GM19324 (cell line): ENCODE measurements around the gene VWF.

Source experiments
- ATAC-seq: cut with Tn5 transposase; IDR thresholded peaks from one replicate; pipeline ENCODE4 v1.9.1; 2021; ENCODE audit warnings: mild to moderate bottlenecking, moderate library complexity; ENCODE audit not compliant: unreplicated experiment, low FRiP score

The VWF gene

DNA sequence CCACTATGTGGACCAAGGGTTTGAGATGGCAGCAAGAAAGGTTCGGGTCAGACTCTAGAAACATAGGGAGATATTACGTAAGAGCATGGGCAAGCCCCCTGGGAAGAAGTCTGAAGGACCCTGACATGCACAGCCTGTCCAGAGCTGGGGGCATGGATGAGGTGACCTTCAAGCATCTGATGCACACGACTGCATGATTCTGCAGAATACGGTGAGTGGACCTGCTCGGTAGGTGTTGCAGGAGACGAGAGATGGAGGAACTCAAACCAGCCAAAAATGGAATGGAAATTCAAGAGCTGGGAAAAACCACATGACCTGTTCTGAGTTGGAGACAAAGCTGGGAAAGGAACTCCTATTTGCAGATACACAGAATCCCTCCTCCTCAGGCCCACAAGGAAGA is 223.1 kb downstream of the VWF start:
- no peak for ATAC-seq

DNA sequence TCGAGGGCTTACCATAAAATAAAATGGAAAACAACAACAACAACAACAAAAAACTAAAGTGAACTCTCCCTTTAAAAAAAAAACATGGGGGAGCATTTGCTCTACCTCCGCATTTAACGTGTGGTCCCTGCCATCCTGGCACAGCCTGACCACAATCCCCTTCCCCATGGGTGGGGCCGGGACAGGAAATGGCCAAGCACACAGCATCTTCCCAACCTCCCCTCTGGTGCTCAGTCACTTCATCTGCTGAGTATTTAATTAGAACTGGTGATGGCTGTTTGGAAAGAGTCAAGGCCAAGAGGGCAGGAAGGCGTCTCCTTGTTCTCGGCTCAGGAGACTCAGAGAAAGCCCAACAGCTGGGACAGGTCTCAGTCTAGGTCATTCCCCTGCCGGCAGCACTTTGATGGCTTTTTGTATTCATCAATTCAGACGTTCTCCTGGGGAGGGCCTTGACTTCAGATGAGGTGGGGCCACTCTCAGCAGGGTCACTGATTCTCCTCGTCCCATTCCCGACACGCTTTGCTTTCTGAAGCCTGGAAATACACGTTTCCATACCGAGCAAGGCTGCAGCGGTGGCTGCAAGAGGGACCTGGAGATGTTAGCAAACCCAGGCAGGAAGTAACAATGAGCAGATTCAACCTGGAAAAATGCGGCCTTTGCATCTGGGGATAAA is 223.8 kb downstream of the VWF start:
- ATAC-seq: no peak

DNA sequence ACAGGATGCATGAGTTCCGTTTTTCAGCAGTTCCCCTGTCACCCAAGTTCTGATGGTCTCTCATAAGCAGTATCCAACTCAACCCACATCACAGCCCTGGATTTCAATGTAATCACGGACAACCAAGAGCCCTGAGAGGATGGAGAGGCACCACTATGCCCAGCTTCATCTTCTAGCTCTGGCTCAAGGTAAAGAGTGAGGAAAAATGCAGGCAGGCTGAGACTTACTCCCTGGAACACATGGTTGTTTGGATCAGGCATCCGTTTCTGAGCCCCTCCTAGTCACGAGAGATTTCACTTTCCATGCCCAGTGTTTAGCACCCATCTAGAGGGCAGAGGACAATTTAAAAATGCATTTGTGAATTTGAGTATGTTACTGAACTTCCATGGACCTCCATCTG is 224.4 kb downstream of the VWF start:
- ATAC-seq: no peak

DNA sequence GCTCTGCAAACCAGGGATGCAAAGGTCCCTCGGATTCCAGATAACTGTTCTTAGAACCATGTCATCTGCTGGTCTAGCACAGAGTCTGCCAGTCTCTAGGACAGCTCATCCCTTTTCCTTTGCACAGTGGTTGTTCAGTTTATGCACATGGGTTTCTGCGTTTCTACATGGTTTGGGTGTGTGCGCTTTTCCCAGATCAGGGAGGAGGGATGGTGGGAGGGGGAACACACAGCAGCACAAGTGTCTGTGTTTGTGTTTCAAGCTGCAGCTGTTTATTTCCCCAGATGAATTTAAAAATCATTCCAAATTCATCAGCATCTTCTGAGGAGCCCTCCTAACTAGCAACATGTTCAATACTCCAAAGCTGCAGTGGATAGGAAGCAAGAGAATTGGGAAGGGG is 224.8 kb downstream of the VWF start:
- ATAC-seq: no peak

DNA sequence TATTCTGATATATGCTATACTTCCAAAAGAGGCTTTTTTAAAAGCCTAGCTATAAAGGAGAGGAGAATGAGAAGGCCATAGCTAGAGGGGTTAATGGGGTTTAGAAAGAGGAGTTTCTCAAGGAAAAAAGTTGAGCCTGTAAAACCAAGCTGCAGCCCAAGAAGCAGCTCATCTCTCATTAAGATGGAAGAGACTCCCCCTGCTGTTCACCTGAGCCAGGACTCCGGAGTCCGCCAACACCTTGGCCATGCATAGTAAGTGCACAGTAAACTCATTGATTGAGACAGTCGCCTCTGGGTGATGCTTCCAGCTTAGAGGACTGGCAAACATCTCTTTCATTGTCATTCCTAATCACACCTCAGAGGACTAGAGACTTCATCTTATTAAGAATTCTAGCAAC is 225.6 kb downstream of the VWF start:
- no peak for ATAC-seq
